UCSD-AML1 (cell line): ENCODE results near the gene SBNO1.
"Not testable (repeated sequence)": the region's sequence is repeated elsewhere in the genome, so short reads cannot be mapped to it uniquely, and the experiment has no call there.

Experiments used
- DNase-seq: peaks from one replicate; lab custom pipeline; 2025; ENCODE audit not compliant: unreplicated experiment; lab: John Stamatoyannopoulos, UW

The SBNO1 gene

GRCh38 chr12:123250471-123251383 is 113.9 kb downstream of the SBNO1 start:
- DNase-seq = no peak

- DNase-seq = not testable (repeated sequence)
Observed at GRCh38 chr12:123248996-123249741, 115.5 kb downstream of the SBNO1 start.

DNA sequence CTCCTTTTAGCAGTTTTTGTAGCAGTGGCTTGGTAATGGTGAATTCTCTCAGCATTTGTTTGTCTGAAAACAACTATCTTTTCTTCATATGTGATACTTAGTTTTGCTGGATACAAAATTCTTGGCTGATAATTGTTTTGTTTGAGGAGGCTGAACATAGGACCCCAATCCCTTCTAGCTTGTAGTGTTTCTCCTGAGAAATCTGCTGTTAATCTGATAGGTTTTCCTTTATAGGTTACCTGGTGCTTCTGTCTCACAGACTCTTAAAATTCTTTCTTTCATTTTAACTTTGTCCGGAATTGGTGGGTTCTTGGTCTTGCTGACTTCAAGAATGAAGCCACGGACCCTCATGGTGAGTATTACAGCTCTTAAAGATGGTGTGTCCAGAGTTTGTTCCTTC is 116.5 kb downstream of the SBNO1 start:
- not testable (repeated sequence) for DNase-seq

DNA sequence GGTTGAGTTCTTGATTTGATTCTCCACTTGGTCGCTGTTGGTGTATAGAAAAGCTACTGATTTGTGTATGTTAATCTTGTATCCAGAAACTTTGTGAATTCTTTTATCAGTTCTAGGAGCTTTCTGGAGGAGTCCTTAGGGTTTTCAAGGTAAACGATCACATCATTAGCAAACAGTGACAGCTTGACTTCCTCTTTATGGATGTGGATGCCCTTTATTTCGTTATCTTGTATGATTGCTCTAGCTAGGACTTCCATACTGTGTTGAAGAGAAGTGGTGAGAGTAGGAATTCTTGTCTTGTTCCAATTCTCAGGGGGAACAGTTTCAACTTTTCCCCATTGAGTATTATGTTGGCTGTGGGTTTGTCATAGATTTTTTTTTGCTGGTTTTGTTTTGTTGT is 119.0 kb downstream of the SBNO1 start:
- no peak for DNase-seq

- DNase-seq = no peak
Observed at GRCh38 chr12:123243671-123244262, 120.9 kb downstream of the SBNO1 start.

GRCh38 chr12:123242116-123242904 is 122.3 kb downstream of the SBNO1 start:
- DNase-seq = no peak
